WI38 (cell line): ENCODE results near the gene KRTDAP.

ENCODE experiments used
- H3K4me3 ChIP-seq: 2 replicates; pipeline ENCODE4 v1.5.1; 2011; ENCODE audit warnings: low read depth, mild to moderate bottlenecking, control low read depth, low read length
- CTCF ChIP-seq: IDR thresholded peaks from 2 replicates; pipeline ENCODE4 v1.5.1; 2012; ENCODE audit warnings: low read depth, mild to moderate bottlenecking, control low read depth, low read length

The KRTDAP gene

GRCh38 chr19:35529241-35530218 is 39.3 kb upstream of the KRTDAP start:
- H3K4me3 ChIP-seq = no peak overlapping the region
- TF ChIP-seq CTCF = no peak

- TF ChIP-seq CTCF = no peak
- H3K4me3 ChIP-seq = no peak within 1 kb of the TSS
Measured at GRCh38 chr19:35528218-35529038, 38.2 kb upstream of the KRTDAP start, which contains the start of gene SBSN. SBSN (minus strand) TSS chr19:35528311; CDS start chr19:35528281, 30 bp downstream.

GRCh38 chr19:35525873-35526272 is 35.6 kb upstream of the KRTDAP start:
- TF ChIP-seq CTCF = no peak
- H3K4me3 ChIP-seq = no peak overlapping the region

GRCh38 chr19:35524181-35524837 is 34.0 kb upstream of the KRTDAP start:
- TF ChIP-seq CTCF = no peak
- H3K4me3 ChIP-seq = no peak overlapping the region

- no peak for TF ChIP-seq CTCF
- H3K4me3 ChIP-seq = no peak overlapping the region
Measured at GRCh38 chr19:35522745-35523327, 32.6 kb upstream of the KRTDAP start.

- no peak overlapping the region for H3K4me3 ChIP-seq
- no peak for TF ChIP-seq CTCF
Measured at GRCh38 chr19:35521124-35521743, 31.0 kb upstream of the KRTDAP start.
